SK-N-SH (cell line): ENCODE results near the gene MTHFD2L.

Experiments
- CHD2 ChIP-seq: fragments of 150-350 bp; IDR thresholded peaks from 2 replicates; pipeline ENCODE4 v1.6.1; 2018; ENCODE audit warnings: low read length; ENCODE audit not compliant: partially characterized antibody
- EP300 ChIP-seq, 2 experiments: IDR thresholded peaks; 2 replicates each; pipeline versions ENCODE4 v1.4.0 to v1.6.1; 2012; ENCODE audit warnings: borderline replicate concordance in 1 of 2, low read depth in 1 of 2, low read length in 1 of 2
- GABPA ChIP-seq: IDR thresholded peaks from 2 replicates; pipeline ENCODE4 v1.4.0; 2012; ENCODE audit warnings: low read depth, mild to moderate bottlenecking
- IRF3 ChIP-seq: fragments of 150-350 bp; IDR thresholded peaks from 2 replicates; pipeline ENCODE4 v1.6.1; 2016; ENCODE audit warnings: mild to moderate bottlenecking, low read depth, low read length
- MAX ChIP-seq: IDR thresholded peaks from 2 replicates; pipeline ENCODE4 v1.4.0; 2012; ENCODE audit warnings: low read depth
- MXI1 ChIP-seq: IDR thresholded peaks from 2 replicates; pipeline ENCODE4 v1.6.1; 2012; ENCODE audit warnings: mild to moderate bottlenecking, low read depth, low read length, improper control_type of control experiment
- NRF1 ChIP-seq: IDR thresholded peaks from 2 replicates; pipeline ENCODE4 v1.6.1; 2012; ENCODE audit warnings: low read depth, mild to moderate bottlenecking, low read length
- POLR2AphosphoS5 ChIP-seq: IDR thresholded peaks from 2 replicates; pipeline ENCODE4 v1.6.1; 2012; ENCODE audit warnings: low read depth, low read length
- RCOR1 ChIP-seq: fragments of 150-350 bp; IDR thresholded peaks from 2 replicates; pipeline ENCODE4 v1.6.1; 2017; ENCODE audit warnings: antibody characterized with exemption, low read length
- REST ChIP-seq: IDR thresholded peaks from 2 replicates; pipeline ENCODE4 v1.6.1; 2012; ENCODE audit warnings: mild to moderate bottlenecking, low read depth, low read length, moderate library complexity
- SIN3A ChIP-seq: IDR thresholded peaks from 2 replicates; pipeline ENCODE4 v1.6.1; 2012; ENCODE audit warnings: low read depth, mild to moderate bottlenecking, low read length, moderate library complexity, borderline replicate concordance
- TAF1 ChIP-seq: IDR thresholded peaks from 2 replicates; pipeline ENCODE4 v1.6.1; 2012; ENCODE audit warnings: low read depth, mild to moderate bottlenecking, low read length, moderate library complexity, borderline replicate concordance
- YY1 ChIP-seq: IDR thresholded peaks from 2 replicates; pipeline ENCODE4 v1.4.0; 2012; ENCODE audit warnings: low read depth, mild to moderate bottlenecking
- TF ChIP-seq, protein P1 (sequence below): fragments of 200-600 bp; sonication (generic); IDR thresholded peaks from 2 replicates; pipeline ENCODE4 v1.6.1; 2017; ENCODE audit warnings: antibody characterized with exemption, mild to moderate bottlenecking, moderate library complexity

DNA sequence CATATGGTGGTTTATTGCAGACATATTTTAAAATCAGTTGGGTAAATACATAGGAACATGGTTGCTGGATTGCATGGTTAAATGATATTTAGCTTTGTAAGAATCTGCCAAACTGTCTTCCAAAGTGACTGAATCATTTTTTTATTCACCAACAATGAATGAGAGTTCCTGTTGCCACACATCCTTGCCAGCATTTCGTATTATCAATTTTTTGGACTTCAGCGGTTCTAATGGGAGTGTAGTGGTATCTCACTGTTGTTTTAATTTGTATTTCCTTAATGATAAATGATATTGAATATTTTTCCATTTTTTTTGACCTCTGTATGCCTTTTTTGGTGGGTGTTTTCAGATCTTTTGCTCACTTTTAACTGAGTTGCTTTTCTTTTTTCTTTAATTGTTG, 1.4 kb upstream of the MTHFD2L start:
- no peak for TF ChIP-seq RCOR1
- TF ChIP-seq, protein P1, sequence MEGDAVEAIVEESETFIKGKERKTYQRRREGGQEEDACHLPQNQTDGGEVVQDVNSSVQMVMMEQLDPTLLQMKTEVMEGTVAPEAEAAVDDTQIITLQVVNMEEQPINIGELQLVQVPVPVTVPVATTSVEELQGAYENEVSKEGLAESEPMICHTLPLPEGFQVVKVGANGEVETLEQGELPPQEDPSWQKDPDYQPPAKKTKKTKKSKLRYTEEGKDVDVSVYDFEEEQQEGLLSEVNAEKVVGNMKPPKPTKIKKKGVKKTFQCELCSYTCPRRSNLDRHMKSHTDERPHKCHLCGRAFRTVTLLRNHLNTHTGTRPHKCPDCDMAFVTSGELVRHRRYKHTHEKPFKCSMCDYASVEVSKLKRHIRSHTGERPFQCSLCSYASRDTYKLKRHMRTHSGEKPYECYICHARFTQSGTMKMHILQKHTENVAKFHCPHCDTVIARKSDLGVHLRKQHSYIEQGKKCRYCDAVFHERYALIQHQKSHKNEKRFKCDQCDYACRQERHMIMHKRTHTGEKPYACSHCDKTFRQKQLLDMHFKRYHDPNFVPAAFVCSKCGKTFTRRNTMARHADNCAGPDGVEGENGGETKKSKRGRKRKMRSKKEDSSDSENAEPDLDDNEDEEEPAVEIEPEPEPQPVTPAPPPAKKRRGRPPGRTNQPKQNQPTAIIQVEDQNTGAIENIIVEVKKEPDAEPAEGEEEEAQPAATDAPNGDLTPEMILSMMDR, result no peak
- TF ChIP-seq REST, result no peak
- no peak for TF ChIP-seq POLR2AphosphoS5
- TF ChIP-seq EP300 (IDR thresholded peaks at IDR 0.05; ENCODE audit: borderline replicate concordance in 1 of 2, low read depth in 1 of 2, low read length in 1 of 2), result no peak
- no peak for TF ChIP-seq YY1
- no peak for TF ChIP-seq MXI1
- TF ChIP-seq TAF1, result no peak
- no peak for TF ChIP-seq MAX
- TF ChIP-seq SIN3A, result no peak
- no peak for TF ChIP-seq NRF1
- TF ChIP-seq IRF3, result no peak
- TF ChIP-seq GABPA, result no peak
- TF ChIP-seq CHD2, result no peak
